Pulmonary artery endothelial cell (primary cell): ENCODE data around the gene PRUNE1. TPM values are rescaled to one million over a fixed set of nuclear protein-coding genes. Genes with fewer than 3 reads are reported as not detected.
A peak's percentile ranks its signal among the peaks of the same experiment; 100 is the strongest.

Experiments
- DNase-seq: peaks from one replicate; pipeline ENCODE4 v3.0.0-alpha.2; 2011; ENCODE audit warnings: low read depth, low spot score
- total RNA-seq: library from RNA; depleted of rRNA; stranded (reverse); fragments of >200 nt; gene quantifications from 2 replicates; pipeline ENCODE4 v1.2.3, GENCODE V29; 2014

The PRUNE1 gene
- total RNA-seq, 1 donor from 2014 or later: 4.1 TPM

- no peak for DNase-seq
Observed at GRCh38 chr1:151005729-151006319, 2.4 kb upstream of the PRUNE1 start.

GRCh38 chr1:151006327-151007052, 1.8 kb upstream of the PRUNE1 start, which contains the start of gene MINDY1:
TSS of gene MINDY1 (minus strand) at chr1:151006902. CDS start at chr1:151002617, 4,285 bp downstream.
- peak; percentile 71 for DNase-seq

- no peak for DNase-seq
Observed at GRCh38 chr1:151007853-151008243, 401 bp upstream of the PRUNE1 start.

DNA sequence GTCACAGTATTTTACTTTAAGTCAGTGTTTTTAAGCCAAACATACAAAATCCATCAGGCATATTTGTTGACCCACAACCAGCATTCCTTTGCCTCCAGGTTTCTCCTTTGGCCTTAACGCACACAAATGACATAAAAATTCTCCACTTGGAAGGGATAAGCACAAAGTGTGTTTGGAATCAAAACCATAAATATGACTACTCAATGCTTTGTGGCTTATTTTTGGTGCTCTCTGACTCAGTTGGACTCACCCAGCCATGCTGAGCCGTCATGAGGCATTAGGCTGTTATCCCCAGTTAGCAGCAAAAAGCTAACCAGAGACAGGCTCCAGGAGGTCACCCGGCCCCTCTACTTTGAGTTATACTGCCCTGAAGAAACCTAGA, 948 bp downstream of the PRUNE1 start:
- DNase-seq: no peak

GRCh38 chr1:151009674-151010345, 1.6 kb downstream of the PRUNE1 start:
- DNase-seq: no peak

- DNase-seq: no peak
Observed at GRCh38 chr1:151010346-151010726, 2.1 kb downstream of the PRUNE1 start.

GRCh38 chr1:151011154-151011850, 3.1 kb downstream of the PRUNE1 start:
- DNase-seq: no peak

GRCh38 chr1:151012684-151013471, 4.6 kb downstream of the PRUNE1 start:
- DNase-seq: no peak

DNA sequence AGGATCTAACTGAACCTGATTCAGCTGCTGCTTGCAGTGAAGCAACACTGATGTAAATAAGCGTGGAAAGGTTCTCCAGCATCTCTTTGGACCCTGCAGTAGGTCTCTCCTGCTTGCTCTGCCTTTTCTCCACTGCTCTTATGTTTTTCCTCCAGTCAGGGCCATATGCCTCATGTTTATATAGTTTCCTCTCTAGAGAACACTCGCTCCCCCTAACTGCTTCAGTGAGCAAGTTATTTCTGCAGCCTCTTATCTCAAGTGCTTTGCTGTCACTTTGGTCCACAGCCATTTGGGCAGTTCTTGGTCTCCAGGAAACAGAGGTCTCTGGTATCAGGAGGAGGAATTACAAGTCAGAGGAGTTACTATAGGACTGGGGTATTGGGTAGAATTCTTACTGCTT, 5.3 kb downstream of the PRUNE1 start:
- no peak for DNase-seq

DNA sequence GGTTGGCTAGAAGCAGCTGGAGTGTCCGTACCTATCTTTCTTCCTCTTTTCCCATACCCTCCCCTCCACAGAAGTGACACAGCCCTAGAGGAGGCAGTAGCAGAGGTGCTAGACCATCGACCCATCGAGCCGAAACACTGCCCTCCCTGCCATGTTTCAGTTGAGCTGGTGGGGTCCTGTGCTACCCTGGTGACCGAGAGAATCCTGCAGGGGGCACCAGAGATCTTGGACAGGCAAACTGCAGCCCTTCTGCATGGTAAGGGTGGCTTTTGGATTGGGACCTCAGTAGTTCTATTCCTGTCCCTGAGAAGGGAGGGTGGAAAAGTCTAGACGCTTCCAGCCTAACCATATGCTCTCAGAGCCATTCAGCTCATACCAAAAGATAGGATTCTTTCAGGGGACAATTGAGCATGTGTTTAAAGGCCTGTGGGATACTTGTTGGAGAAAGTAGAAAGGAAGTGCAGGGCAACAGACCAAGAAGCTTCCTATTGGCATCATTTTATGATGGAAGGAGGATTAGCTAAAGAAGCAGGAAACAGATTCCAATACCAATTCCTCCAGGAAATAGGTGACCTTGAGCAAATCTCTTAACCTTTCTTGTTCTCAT, 16.4 kb downstream of the PRUNE1 start:
- peak; percentile 29 for DNase-seq

DNA sequence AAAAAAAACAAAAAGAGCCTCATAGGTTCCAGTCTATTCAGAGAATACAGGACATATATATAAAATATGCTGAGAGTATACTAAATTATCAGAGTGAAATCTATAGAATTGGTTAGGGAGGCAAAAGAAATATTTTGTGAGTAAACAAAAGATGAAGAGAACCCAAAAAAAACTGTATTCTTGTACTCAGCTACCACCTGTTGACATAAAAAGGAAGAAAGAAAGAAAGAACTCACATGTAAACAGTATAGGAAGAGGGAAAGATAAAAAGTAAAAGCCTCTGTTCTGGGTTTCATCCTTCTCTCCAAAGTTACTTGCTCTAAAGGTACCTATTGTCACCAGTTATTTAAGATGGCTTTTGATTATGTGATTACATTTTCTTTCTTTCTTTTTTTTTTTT, 18.2 kb downstream of the PRUNE1 start:
- DNase-seq: no peak

DNA sequence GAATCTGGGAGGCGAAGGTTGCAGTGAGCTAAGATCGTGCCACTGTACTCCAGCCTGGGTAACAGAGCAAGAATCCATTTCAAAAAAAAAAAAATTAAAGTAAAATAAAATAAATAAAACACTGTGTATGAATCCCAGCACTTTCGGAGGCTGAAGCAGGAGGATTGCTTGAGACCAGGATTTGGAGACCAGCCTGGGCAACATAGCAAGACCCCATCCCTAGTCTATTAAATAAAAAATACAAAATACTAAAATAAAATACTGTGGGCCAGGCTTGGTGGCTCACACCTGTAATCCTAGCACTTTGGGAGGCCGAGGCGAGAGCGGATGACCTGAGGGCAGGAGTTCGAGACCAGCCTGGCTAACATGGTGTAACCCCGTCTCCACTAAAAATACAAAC, 23.9 kb downstream of the PRUNE1 start:
- no peak for DNase-seq

GRCh38 chr1:151035167-151035566, 26.9 kb downstream of the PRUNE1 start:
- no peak for DNase-seq

DNA sequence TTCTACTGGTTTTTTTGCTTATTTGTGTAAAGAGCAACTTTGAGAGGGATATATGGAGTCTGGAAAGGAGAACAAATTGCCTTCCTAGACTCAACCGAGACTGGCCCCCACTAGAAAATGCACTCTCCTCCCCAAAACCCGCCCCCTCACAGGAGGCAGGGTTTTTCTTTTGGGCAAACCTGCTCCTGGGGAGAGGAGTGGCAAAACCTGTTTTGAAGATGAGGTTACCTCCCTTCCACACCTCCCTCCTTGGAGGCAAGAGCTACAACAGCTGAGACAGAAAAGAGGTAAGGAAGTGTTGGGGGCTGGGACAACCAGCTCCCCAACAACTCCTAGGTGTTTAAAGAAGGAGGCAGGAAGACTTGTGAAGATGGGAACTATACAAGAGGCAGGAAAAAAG, 28.1 kb downstream of the PRUNE1 start, which contains the start of gene BNIPL:
BNIPL (plus strand) TSS at position 231 of the 400 bp plus-strand sequence; CDS start at position 371, 140 bp downstream.
- no peak for DNase-seq

GRCh38 chr1:151037032-151037431, 28.8 kb downstream of the PRUNE1 start:
- DNase-seq: no peak

GRCh38 chr1:151039521-151039920, 31.3 kb downstream of the PRUNE1 start:
- DNase-seq: no peak

DNA sequence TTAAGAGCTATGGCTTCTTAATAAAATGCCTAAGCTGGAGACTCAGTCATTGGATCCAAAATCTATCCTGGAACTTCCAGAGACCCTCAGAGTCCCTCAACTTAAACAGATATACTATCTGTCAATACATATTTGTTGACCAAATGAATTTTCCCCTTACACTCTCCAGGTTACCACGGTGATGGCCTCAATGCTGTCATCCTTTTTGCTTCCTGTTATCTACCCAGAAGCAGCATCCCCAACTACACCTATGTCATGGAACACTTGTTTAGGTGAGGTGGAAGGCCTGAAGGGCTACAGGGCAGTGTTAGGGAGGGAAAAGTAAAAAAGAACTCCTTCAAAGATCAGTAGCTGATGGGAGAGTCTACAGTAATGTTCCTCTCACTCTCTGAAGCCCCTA, 34.9 kb downstream of the PRUNE1 start:
- DNase-seq: no peak

- no peak for DNase-seq
Observed at GRCh38 chr1:151047591-151047924, 39.3 kb downstream of the PRUNE1 start, which contains the start of gene C1orf56. TSS of gene C1orf56 (plus strand) at chr1:151047751. CDS start at chr1:151047848, 97 bp downstream.

- DNase-seq: no peak
Observed at GRCh38 chr1:151047925-151048644, 39.8 kb downstream of the PRUNE1 start.

DNA sequence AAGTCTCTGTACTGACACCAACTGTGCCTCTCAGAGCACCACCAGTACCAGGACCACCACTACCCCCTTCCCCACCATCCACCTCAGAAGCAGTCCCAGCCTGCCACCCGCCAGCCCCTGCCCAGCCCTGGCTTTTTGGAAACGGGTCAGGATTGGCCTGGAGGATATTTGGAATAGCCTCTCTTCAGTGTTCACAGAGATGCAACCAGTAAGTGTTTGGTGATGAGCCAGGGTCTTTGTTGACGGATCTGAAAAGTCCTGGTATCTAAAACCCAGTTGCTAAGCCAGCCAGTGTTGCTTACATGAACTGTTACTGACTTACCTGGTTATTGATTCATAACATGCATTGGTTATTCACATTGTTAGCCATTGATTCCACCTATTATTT, 40.4 kb downstream of the PRUNE1 start:
- DNase-seq: no peak
